ENCODE measurements around the gene CCDC93.
"Not testable (repeated sequence)": the region's sequence is repeated elsewhere in the genome, so short reads cannot be mapped to it uniquely, and the experiment has no call there.

The CCDC93 gene

GRCh38 chr2:117953231-117953630 lies 60.6 kb downstream of the CCDC93 start:
- no peak for DNase-seq (ENCODE audit: low read depth)

- DNase-seq (ENCODE audit: low read depth), result no peak
These were observed 61.2 kb downstream of the CCDC93 start for GRCh38 chr2:117952701-117953100.

GRCh38 chr2:117952228-117952627 lies 61.6 kb downstream of the CCDC93 start:
- DNase-seq (ENCODE audit: low read depth), result no peak

- no peak for DNase-seq (ENCODE audit: low read depth)
These were observed 64.1 kb downstream of the CCDC93 start for GRCh38 chr2:117949806-117950205.

- no peak for DNase-seq (ENCODE audit: low read depth)
These were observed 65.3 kb downstream of the CCDC93 start for GRCh38 chr2:117948615-117949014.

- no peak for DNase-seq (ENCODE audit: low read depth)
These were observed 68.6 kb downstream of the CCDC93 start for GRCh38 chr2:117945296-117945695.

GRCh38 chr2:117944816-117945215 lies 69.1 kb downstream of the CCDC93 start:
- no peak for DNase-seq (ENCODE audit: low read depth)

GRCh38 chr2:117943013-117943672 lies 70.7 kb downstream of the CCDC93 start:
- DNase-seq (ENCODE audit: low read depth), result no peak

- DNase-seq (ENCODE audit: low read depth), result no peak
These were observed 71.3 kb downstream of the CCDC93 start for GRCh38 chr2:117942551-117942950.

GRCh38 chr2:117941693-117942092 lies 72.2 kb downstream of the CCDC93 start:
- no peak for DNase-seq (ENCODE audit: low read depth)

GRCh38 chr2:117940436-117940835 lies 73.4 kb downstream of the CCDC93 start:
- no peak for DNase-seq (ENCODE audit: low read depth)

- DNase-seq (ENCODE audit: low read depth), result no peak
These were observed 75.3 kb downstream of the CCDC93 start for GRCh38 chr2:117938611-117939010.

GRCh38 chr2:117936871-117937428 lies 76.9 kb downstream of the CCDC93 start:
- no peak for DNase-seq (ENCODE audit: low read depth)

- DNase-seq (ENCODE audit: low read depth), result no peak
These were observed 77.9 kb downstream of the CCDC93 start for GRCh38 chr2:117935954-117936353.

GRCh38 chr2:117935456-117935855 lies 78.4 kb downstream of the CCDC93 start:
- no peak for DNase-seq (ENCODE audit: low read depth)

- DNase-seq (ENCODE audit: low read depth), result no peak
These were observed 80.0 kb downstream of the CCDC93 start for GRCh38 chr2:117933884-117934354.

- no peak for DNase-seq (ENCODE audit: low read depth)
These were observed 81.9 kb downstream of the CCDC93 start for GRCh38 chr2:117931978-117932377.

- DNase-seq (ENCODE audit: low read depth), result no peak
These were observed 82.6 kb downstream of the CCDC93 start for GRCh38 chr2:117931266-117931665.

- DNase-seq (ENCODE audit: low read depth), result no peak
These were observed 83.1 kb downstream of the CCDC93 start for GRCh38 chr2:117930775-117931174.

GRCh38 chr2:117923471-117923870 lies 90.4 kb downstream of the CCDC93 start:
- DNase-seq (ENCODE audit: low read depth), result not testable (repeated sequence)

GRCh38 chr2:117921520-117921919 lies 92.3 kb downstream of the CCDC93 start:
- no peak for DNase-seq (ENCODE audit: low read depth)

- no peak for DNase-seq (ENCODE audit: low read depth)
These were observed 95.3 kb downstream of the CCDC93 start for GRCh38 chr2:117918608-117919007.

- no peak for DNase-seq (ENCODE audit: low read depth)
These were observed 96.5 kb downstream of the CCDC93 start for GRCh38 chr2:117917223-117917917.
